Calu3 (cell line): ENCODE data around the gene ANGPTL2. TPM values are rescaled to one million over a fixed set of nuclear protein-coding genes. Genes with fewer than 3 reads are reported as not detected.

Source experiments
- BruUV-seq: library from RNA; stranded (reverse); fragments of 400-500 nt; replicated peaks from 2 replicates; lab custom pipeline; 2021; lab: Mats Ljungman, UMichigan
- CTCF ChIA-PET: fragments of 300-600 bp; sonication (Branson Sonifier 250); formaldehyde crosslinking; loops from one replicate; lab custom pipeline; 2022; ENCODE audit warnings: antibody characterized with exemption; lab: Charles Lee
- DNase-seq: peaks from one replicate; pipeline ENCODE4 v3.0.0; 2022
- H3K27ac Mint-ChIP-seq: one replicate; pipeline ENCODE4 v1.8.0; 2022; ENCODE audit warnings: mixed read lengths; ENCODE audit not compliant: unreplicated experiment
- H3K27me3 Mint-ChIP-seq: one replicate; pipeline ENCODE4 v1.8.0; 2022; ENCODE audit warnings: mixed read lengths; ENCODE audit not compliant: unreplicated experiment
- H3K36me3 Mint-ChIP-seq: one replicate; pipeline ENCODE4 v1.8.0; 2022; ENCODE audit warnings: mild to moderate bottlenecking, moderate library complexity, mixed read lengths; ENCODE audit not compliant: insufficient read depth, unreplicated experiment
- H3K4me1 Mint-ChIP-seq: one replicate; pipeline ENCODE4 v1.8.0; 2022; ENCODE audit warnings: mild to moderate bottlenecking, low read depth, mixed read lengths; ENCODE audit not compliant: unreplicated experiment
- H3K4me3 Mint-ChIP-seq: one replicate; pipeline ENCODE4 v1.8.0; 2022; ENCODE audit warnings: mild to moderate bottlenecking, low read depth, moderate library complexity, mixed read lengths; ENCODE audit not compliant: unreplicated experiment
- H3K9me3 Mint-ChIP-seq: one replicate; pipeline ENCODE4 v1.8.0; 2022; ENCODE audit warnings: low read depth, mixed read lengths; ENCODE audit not compliant: unreplicated experiment
- CTCF ChIP-seq: fragments of 200-600 bp; IDR thresholded peaks from one replicate; pipeline ENCODE4 v1.8.0; 2022; ENCODE audit warnings: antibody characterized with exemption; ENCODE audit not compliant: unreplicated experiment
- intact Hi-C: fragments of 100-400 bp; cut with micrococcal nuclease; formaldehyde crosslinking; loops from one replicate; pipeline ENCODE4 v1.10.0; 2022; ENCODE audit not compliant: unreplicated experiment
- total RNA-seq: library from RNA; stranded (reverse); gene quantifications from 2 replicates; pipeline ENCODE4 v1.2.3, GENCODE V29; 2022

Gene ANGPTL2
- total RNA-seq, 1 experiment from 2014 or later: not detected

DNA sequence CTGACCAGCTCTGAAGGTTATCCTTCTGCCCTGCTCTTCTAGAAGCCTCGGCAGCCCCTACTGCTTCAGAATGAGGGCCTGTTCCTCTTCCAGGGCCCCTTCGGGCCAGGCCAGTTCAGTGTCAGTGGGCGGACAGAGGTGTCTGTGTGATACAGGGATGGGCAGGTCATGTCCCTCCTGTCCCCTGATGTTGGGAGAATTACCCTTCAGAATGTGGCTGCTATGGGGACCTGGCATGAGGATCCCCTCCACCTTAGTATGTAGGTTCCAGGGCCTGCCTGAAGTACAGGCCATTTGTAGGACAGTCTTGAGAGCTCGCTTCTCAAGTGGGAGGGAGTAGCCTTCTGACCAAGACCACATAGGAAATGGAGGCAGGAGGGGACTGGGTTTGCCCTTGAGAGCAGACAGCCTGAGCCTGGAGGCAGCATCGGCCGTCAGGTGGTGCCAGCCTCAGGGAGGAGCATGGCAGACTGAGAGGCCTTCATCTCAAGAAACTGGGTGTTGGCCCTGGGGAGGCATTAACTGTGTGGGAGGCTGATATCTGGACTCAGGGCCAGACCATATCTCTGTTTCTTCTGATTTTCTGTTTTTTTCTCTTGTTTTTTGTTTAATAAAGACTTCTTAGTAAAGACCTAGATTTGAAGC, 32.0 kb downstream of the ANGPTL2 start:
- Mint-ChIP-seq H3K27ac (no peak overlapping the region), H3K27me3 (no peaks in the 10 kb centered on the region), H3K36me3 (no peaks in the 10 kb centered on the region), H3K4me3 (no peak overlapping the region), H3K4me1 (no peaks in the 10 kb centered on the region), H3K9me3 (no peaks in the 10 kb centered on the region)
- CTCF ChIA-PET: no interaction called here
- no peak for TF ChIP-seq CTCF
- DNase-seq: no peak
- no TSS peak for BruUV-seq
- intact Hi-C loops: no loop called here

DNA sequence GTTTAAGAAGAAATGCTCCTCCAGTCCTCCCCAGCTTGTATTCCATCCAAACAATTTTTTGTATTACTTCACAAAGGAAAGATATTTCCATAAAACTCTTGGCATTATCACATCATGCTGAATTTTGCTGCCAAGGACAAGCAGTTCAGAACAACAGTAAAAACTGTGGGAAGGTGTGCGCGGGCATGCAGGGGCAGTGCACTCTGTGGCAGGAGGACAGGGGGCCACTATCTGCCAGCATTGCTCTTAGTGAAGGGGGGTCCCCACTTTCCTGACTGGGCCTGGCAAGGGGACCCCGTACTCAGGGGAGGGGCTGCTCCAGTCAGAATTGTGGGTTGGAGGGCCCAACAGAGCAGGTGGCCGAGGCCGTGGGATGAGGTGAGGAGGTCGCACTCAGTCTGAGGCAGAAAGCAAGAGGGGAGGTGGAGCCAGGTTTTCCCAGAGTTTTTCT, 32.8 kb downstream of the ANGPTL2 start:
- Mint-ChIP-seq H3K9me3 (no peaks in the 10 kb centered on the region), H3K36me3 (no peaks in the 10 kb centered on the region), H3K27me3 (no peaks in the 10 kb centered on the region), H3K4me1 (no peaks in the 10 kb centered on the region), H3K4me3 (no peak overlapping the region), H3K27ac (no peak overlapping the region)
- no peak for TF ChIP-seq CTCF
- CTCF ChIA-PET: interaction anchor here (0.6 kb wide), 1 partner anchor 42 kb away, joined by 3 read pairs; no protein-coding TSS in a partner anchor
- BruUV-seq: no TSS peak
- DNase-seq: no peak
- intact Hi-C loops: no loop called here

DNA sequence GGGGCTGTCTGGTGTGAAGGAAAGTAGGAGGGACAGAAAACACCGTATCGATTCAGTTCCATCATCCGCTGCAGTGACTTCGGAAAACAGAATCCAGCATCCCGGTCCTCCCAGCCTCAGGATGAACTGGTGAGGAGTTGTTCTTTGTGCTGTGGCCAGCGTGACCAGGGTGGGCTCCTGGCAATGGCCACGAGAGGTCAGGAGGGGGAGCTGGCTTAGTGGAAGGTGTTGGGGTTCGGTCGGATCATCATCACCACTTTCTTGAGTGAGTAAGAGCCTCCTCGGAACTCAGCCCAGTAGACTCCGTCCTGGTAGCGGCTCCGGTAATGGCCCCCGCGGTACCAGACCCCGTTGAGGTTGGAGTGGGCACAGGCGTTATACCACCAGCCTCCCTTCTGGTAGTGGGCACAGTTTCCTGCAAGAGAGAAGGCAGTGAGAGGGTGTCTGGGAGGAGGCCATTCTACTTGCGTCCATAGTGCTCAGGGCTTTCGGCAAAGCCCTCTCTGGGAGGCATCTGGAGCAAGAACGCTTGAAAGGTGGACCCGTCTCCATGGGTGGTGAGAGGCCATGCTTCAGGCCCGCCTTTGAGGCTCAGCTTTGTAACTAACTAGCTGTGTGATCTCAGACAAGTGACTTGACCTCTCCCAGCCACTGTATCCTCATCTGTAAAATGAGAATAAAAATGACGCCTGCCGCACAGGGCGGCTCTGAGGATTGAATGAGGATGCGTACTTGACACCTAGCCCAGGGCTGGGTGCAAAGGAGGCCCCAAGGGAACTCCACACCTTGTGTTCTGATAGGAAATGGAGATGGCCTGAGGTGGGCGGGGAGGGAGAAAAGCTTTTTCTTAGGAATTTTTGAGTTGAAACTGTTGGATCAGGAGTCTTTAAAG, 33.5 kb downstream of the ANGPTL2 start:
- Mint-ChIP-seq H3K27ac (no peak overlapping the region), H3K27me3 (no peaks in the 10 kb centered on the region), H3K4me1 (no peaks in the 10 kb centered on the region), H3K4me3 (no peak overlapping the region), H3K36me3 (no peaks in the 10 kb centered on the region), H3K9me3 (no peaks in the 10 kb centered on the region)
- intact Hi-C loops: no loop called here
- TF ChIP-seq CTCF: no peak
- DNase-seq: no peak
- no TSS peak for BruUV-seq
- CTCF ChIA-PET: interaction anchor here (0.6 kb wide), 1 partner anchor 42 kb away, joined by 3 read pairs; no protein-coding TSS in a partner anchor

DNA sequence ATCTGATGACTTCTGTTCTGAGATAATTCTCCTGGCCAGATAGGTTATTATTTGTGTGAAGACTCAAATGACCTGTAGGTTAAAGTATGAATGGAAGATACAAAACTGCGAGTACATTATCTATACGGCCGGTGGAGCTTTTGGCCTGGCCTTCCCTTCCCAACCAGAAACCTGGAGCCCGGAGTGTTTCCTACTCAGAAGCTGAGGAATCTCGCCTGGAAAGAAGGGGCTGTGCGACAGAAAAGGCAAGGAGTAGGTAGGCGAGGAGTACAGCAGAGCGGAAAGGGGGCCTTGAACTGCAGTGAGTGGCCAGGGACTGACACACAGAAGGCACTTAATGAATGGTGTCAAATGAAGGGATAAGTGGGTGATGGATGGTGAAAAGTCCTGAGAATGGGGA, 34.6 kb downstream of the ANGPTL2 start:
- no peak for DNase-seq
- TF ChIP-seq CTCF: no peak
- intact Hi-C loops: no loop called here
- CTCF ChIA-PET: no interaction called here
- no peaks in the 10 kb centered on the region for H3K9me3 Mint-ChIP-seq
- no peak overlapping the region for H3K4me3 Mint-ChIP-seq
- no peak overlapping the region for H3K27ac Mint-ChIP-seq
- BruUV-seq: no TSS peak
- no peaks in the 10 kb centered on the region for H3K27me3 Mint-ChIP-seq
- no peaks in the 10 kb centered on the region for H3K36me3 Mint-ChIP-seq
- H3K4me1 Mint-ChIP-seq: no peaks in the 10 kb centered on the region
